ENCODE data around the gene SYCP3. TPM values are rescaled to one million over a fixed set of nuclear protein-coding genes. Genes with fewer than 3 reads are reported as not detected.
A peak's percentile ranks its signal among the peaks of the same experiment; 100 is the strongest.

Gene SYCP3
- 1 to 10 TPM in 1 of 3 donors, under 1 TPM in 2; 0.23 to 3.1 (median 0.73) TPM for polyA plus RNA-seq (ENCODE audit: insufficient read length in 3 of 3)
- long read RNA-seq, donor 1, result 0 reads
- long read RNA-seq, donor 2, result 0 reads
- long read RNA-seq, donor 3, result 0 reads
- long read RNA-seq, donor 4, partial matches to known transcripts, result 17 of 44 reads
- long read RNA-seq, donor 4, other reads (novel, unspliced or antisense), result 27 of 44 reads
- long read RNA-seq, donor 5, result 0 reads
- long read RNA-seq, donor 6, partial matches to known transcripts, result 71 of 71 reads
- long read RNA-seq, donor 6, other reads (novel, unspliced or antisense), result 0 of 71 reads
- long read RNA-seq, donor 7, result 0 reads
- long read RNA-seq, donor 8, result 0 reads
- long read RNA-seq, donor 9, result 0 reads
- long read RNA-seq, donor 10, result 0 reads
- long read RNA-seq, donor 11, result 0 reads
- long read RNA-seq, donor 12, result 0 reads
- long read RNA-seq, donor 13, result 0 reads
- long read RNA-seq, donor 14, partial matches to known transcripts, result 62 of 93 reads
- long read RNA-seq, donor 14, other reads (novel, unspliced or antisense), result 31 of 93 reads
- long read RNA-seq, donor 15, result 0 reads
- long read RNA-seq, donor 16, partial matches to known transcripts, result 124 of 227 reads
- long read RNA-seq, donor 16, other reads (novel, unspliced or antisense), result 103 of 227 reads

GRCh38 chr12:101738920-101739665 lies at the start of gene SYCP3:
Gene SYCP3, minus strand, starts transcription at chr12:101739462. Its CDS starts 1,527 bp downstream, at chr12:101737935.
- no peak for DNase-seq (ENCODE audit: extremely low read depth in 1 of 11, low read depth in 9 of 11, low spot score in 4 of 11)

- no peak for DNase-seq (ENCODE audit: extremely low read depth in 1 of 11, low read depth in 9 of 11, low spot score in 4 of 11)
These were observed 46.4 kb upstream of the SYCP3 start for GRCh38 chr12:101785671-101786070.

GRCh38 chr12:101784376-101784775 lies 45.1 kb upstream of the SYCP3 start:
- DNase-seq (ENCODE audit: extremely low read depth in 1 of 11, low read depth in 9 of 11, low spot score in 4 of 11), result no peak

- no peak for DNase-seq (ENCODE audit: extremely low read depth in 1 of 11, low read depth in 9 of 11, low spot score in 4 of 11)
These were observed 44.6 kb upstream of the SYCP3 start for GRCh38 chr12:101783838-101784237.

- no peak for DNase-seq (ENCODE audit: extremely low read depth in 1 of 11, low read depth in 9 of 11, low spot score in 4 of 11)
These were observed 43.9 kb upstream of the SYCP3 start for GRCh38 chr12:101783150-101783549.

- no peak for DNase-seq (ENCODE audit: extremely low read depth in 1 of 11, low read depth in 9 of 11, low spot score in 4 of 11)
These were observed 43.0 kb upstream of the SYCP3 start for GRCh38 chr12:101782273-101782731.

GRCh38 chr12:101781834-101782233 lies 42.6 kb upstream of the SYCP3 start:
- no peak for DNase-seq (ENCODE audit: extremely low read depth in 1 of 11, low read depth in 9 of 11, low spot score in 4 of 11)

- no peak for DNase-seq (ENCODE audit: extremely low read depth in 1 of 11, low read depth in 9 of 11, low spot score in 4 of 11)
These were observed 41.3 kb upstream of the SYCP3 start for GRCh38 chr12:101780599-101780998.

GRCh38 chr12:101779626-101780025 lies 40.4 kb upstream of the SYCP3 start:
- DNase-seq (ENCODE audit: extremely low read depth in 1 of 11, low read depth in 9 of 11, low spot score in 4 of 11), result no peak

GRCh38 chr12:101779200-101779599 lies 39.9 kb upstream of the SYCP3 start:
- no peak for DNase-seq (ENCODE audit: extremely low read depth in 1 of 11, low read depth in 9 of 11, low spot score in 4 of 11)

- DNase-seq (ENCODE audit: extremely low read depth in 1 of 11, low read depth in 9 of 11, low spot score in 4 of 11), result no peak
These were observed 38.7 kb upstream of the SYCP3 start for GRCh38 chr12:101777978-101778377.

GRCh38 chr12:101777485-101777884 lies 38.2 kb upstream of the SYCP3 start:
- no peak for DNase-seq (ENCODE audit: extremely low read depth in 1 of 11, low read depth in 9 of 11, low spot score in 4 of 11)

GRCh38 chr12:101775816-101776215 lies 36.6 kb upstream of the SYCP3 start:
- DNase-seq (ENCODE audit: extremely low read depth in 1 of 11, low read depth in 9 of 11, low spot score in 4 of 11), result no peak

GRCh38 chr12:101773650-101774162 lies 34.4 kb upstream of the SYCP3 start:
- peak; percentile 16 to 43 (median 27) for DNase-seq (ENCODE audit: extremely low read depth in 1 of 11, low read depth in 9 of 11, low spot score in 4 of 11)

- no peak for DNase-seq (ENCODE audit: extremely low read depth in 1 of 11, low read depth in 9 of 11, low spot score in 4 of 11)
These were observed 32.9 kb upstream of the SYCP3 start for GRCh38 chr12:101772012-101772775.

- no peak for DNase-seq (ENCODE audit: extremely low read depth in 1 of 11, low read depth in 9 of 11, low spot score in 4 of 11)
These were observed 30.6 kb upstream of the SYCP3 start for GRCh38 chr12:101769865-101770264.

GRCh38 chr12:101768781-101769180 lies 29.5 kb upstream of the SYCP3 start:
- DNase-seq (ENCODE audit: extremely low read depth in 1 of 11, low read depth in 9 of 11, low spot score in 4 of 11), result no peak

- no peak for DNase-seq (ENCODE audit: extremely low read depth in 1 of 11, low read depth in 9 of 11, low spot score in 4 of 11)
These were observed 28.3 kb upstream of the SYCP3 start for GRCh38 chr12:101767537-101767936.
